Body of pancreas (tissue), 4 donors: ENCODE measurements around the gene GAPVD1. TPM values are rescaled to one million over a fixed set of nuclear protein-coding genes. Genes with fewer than 3 reads are reported as not detected.
"Not testable (repeated sequence)": the region's sequence is repeated elsewhere in the genome, so short reads cannot be mapped to it uniquely, and the experiment has no call there.

Source experiments
- ATAC-seq: fragments of 150-250 bp; one replicate; pipeline ENCODE4 v1.9.1; 2016
- DNase-seq, 4 donors: peaks; one replicate each; pipeline ENCODE4 v3.0.0-alpha.2; 2019
- H3K27ac ChIP-seq, 4 donors: fragments of 200-600 bp; sonication (generic); 1 replicate in 3 of 4; 2 replicates in 1 of 4; pipeline versions ENCODE4 v1.5.1 to v1.6.1; 2016 to 2019; ENCODE audit warnings: mild to moderate bottlenecking in 1 of 4, mixed read lengths in 1 of 4, moderate library complexity in 1 of 4
- H3K27me3 ChIP-seq, 2 donors: fragments of 200-600 bp; sonication (generic); one replicate each; pipeline ENCODE4 v1.6.0; 2016; ENCODE audit warnings: mild to moderate bottlenecking in 1 of 2
- H3K36me3 ChIP-seq, 2 donors: fragments of 200-600 bp; sonication (generic); replicated peaks in 1 of 2; 2 replicates each; pipeline ENCODE4 v1.5.1; 2016; ENCODE audit warnings: low read depth in 2 of 2; ENCODE audit not compliant: insufficient read depth in 1 of 2
- H3K4me1 ChIP-seq: fragments of 200-600 bp; sonication (generic); one replicate; pipeline ENCODE4 v1.6.0; 2016
- H3K4me3 ChIP-seq, 2 donors: fragments of 200-600 bp; sonication (generic); 1 replicate in 1 of 2; 2 replicates in 1 of 2; pipeline ENCODE4 v1.5.1; 2016 to 2019
- H3K9me3 ChIP-seq, 3 donors: fragments of 200-600 bp; sonication (generic); 1 replicate in 2 of 3; 2 replicates in 1 of 3; pipeline ENCODE4 v1.5.1; 2016
- CTCF ChIP-seq, 7 experiments: fragments of 450-650 bp in 4 of 7; fragments of 200-600 bp in 3 of 7; sonication (generic) in 3 of 7; IDR thresholded peaks; one replicate each; pipeline ENCODE4 v1.5.1; 2016 to 2019; ENCODE audit warnings: antibody characterized with exemption in 7 of 7
- POLR2A ChIP-seq, 3 donors: fragments of 450-650 bp; IDR thresholded peaks; one replicate each; pipeline ENCODE4 v1.6.1; 2016; ENCODE audit warnings: antibody characterized with exemption in 3 of 3, mild to moderate bottlenecking in 2 of 3
- WGBS, 2 donors: methylation state at CpG; one replicate each; pipeline ENCODE4 v1.1.5; 2017; 5-methylcytosine and 5-hydroxymethylcytosine counted together
- intact Hi-C: fragments of 100-400 bp; cut with DNase I; formaldehyde crosslinking; loops from one replicate; pipeline ENCODE4 v1.15.1; 2023
- total RNA-seq, 2 donors: library from RNA; depleted of rRNA; stranded (reverse); fragments of >200 nt; gene quantifications; one replicate each; pipeline ENCODE4 v1.1.0, GENCODE V29; 2016

Gene GAPVD1
- total RNA-seq, 2 donors from 2014 or later: 25.7 to 48.8 TPM

- Histone ChIP-seq H3K4me1 (peaks cover 36% of the 10 kb centered on the region), H3K9me3 (no peaks in the 10 kb centered on the region), H3K27ac (peak overlapping the region in 2 of 4 donors; percentile 5 to 53), H3K27me3 (no peaks in the 10 kb centered on the region), H3K4me3 (no peak overlapping the region), H3K36me3 (no peaks in the 10 kb centered on the region)
- DNase-seq (peak in 1 of 4 donors; percentile 31), ATAC-seq (peak; percentile 68)
- no peak for TF ChIP-seq POLR2A (IDR thresholded peaks at IDR 0.05)
- no peak for TF ChIP-seq CTCF (IDR thresholded peaks at IDR 0.05)
- intact Hi-C loops: no loop called here
- WGBS, 2 donors: 13 to 24% methylated on average over 3 of the region's 3 CpGs
Measured at GRCh38 chr9:125272697-125273096, 11.1 kb downstream of the GAPVD1 start.

GRCh38 chr9:125276771-125277170 lies 15.1 kb downstream of the GAPVD1 start:
- Histone ChIP-seq H3K36me3 (no peaks in the 10 kb centered on the region), H3K4me3 (no peak overlapping the region), H3K4me1 (peaks cover 22% of the 10 kb centered on the region), H3K27ac (no peak overlapping the region), H3K27me3 (no peaks in the 10 kb centered on the region), H3K9me3 (no peaks in the 10 kb centered on the region)
- intact Hi-C loops: no loop called here
- no peak for ATAC-seq
- TF ChIP-seq POLR2A (IDR thresholded peaks at IDR 0.05) (no peak), CTCF (IDR thresholded peaks at IDR 0.05) (no peak)
- WGBS, 2 donors: 97 to 100% methylated on average over 4 of the region's 4 CpGs
- no peak for DNase-seq

- Histone ChIP-seq H3K4me1 (peaks cover 16% of the 10 kb centered on the region), H3K9me3 (no peaks in the 10 kb centered on the region), H3K4me3 (no peak overlapping the region), H3K27me3 (no peaks in the 10 kb centered on the region), H3K36me3 (no peaks in the 10 kb centered on the region), H3K27ac (no peak overlapping the region)
- ATAC-seq: no peak
- intact Hi-C loops: no loop called here
- DNase-seq: no peak
- TF ChIP-seq CTCF (IDR thresholded peaks at IDR 0.05) (no peak), POLR2A (IDR thresholded peaks at IDR 0.05) (no peak)
Measured at GRCh38 chr9:125277411-125277810, 15.8 kb downstream of the GAPVD1 start.

- DNase-seq (no peak), ATAC-seq (no peak)
- TF ChIP-seq CTCF (IDR thresholded peaks at IDR 0.05): no peak
- TF ChIP-seq POLR2A (IDR thresholded peaks at IDR 0.05): no peak
- peaks cover 11% of the 10 kb centered on the region for H3K4me1 ChIP-seq
- intact Hi-C loops: no loop called here
- no peaks in the 10 kb centered on the region for H3K27me3 ChIP-seq
- no peaks in the 10 kb centered on the region for H3K36me3 ChIP-seq
- H3K9me3 ChIP-seq: no peaks in the 10 kb centered on the region
- WGBS, 2 donors: 78 to 90% methylated on average over 4 of the region's 4 CpGs
- H3K4me3 ChIP-seq: no peak overlapping the region
- H3K27ac ChIP-seq: no peak overlapping the region
Measured at GRCh38 chr9:125280945-125281344, 19.3 kb downstream of the GAPVD1 start.

GRCh38 chr9:125284855-125285254 lies 23.2 kb downstream of the GAPVD1 start:
- TF ChIP-seq CTCF (IDR thresholded peaks at IDR 0.05): no peak
- no peak for TF ChIP-seq POLR2A (IDR thresholded peaks at IDR 0.05)
- no peak overlapping the region for H3K4me3 ChIP-seq
- intact Hi-C loops: no loop called here
- H3K4me1 ChIP-seq: peaks cover 11% of the 10 kb centered on the region
- no peaks in the 10 kb centered on the region for H3K27me3 ChIP-seq
- ATAC-seq (no peak), DNase-seq (no peak)
- no peak overlapping the region for H3K27ac ChIP-seq
- H3K36me3 ChIP-seq: no peaks in the 10 kb centered on the region
- no peaks in the 10 kb centered on the region for H3K9me3 ChIP-seq
- 38 to 50% methylated on average over 3 of the region's 3 CpGs for WGBS, 2 donors

GRCh38 chr9:125286935-125287433 lies 25.4 kb downstream of the GAPVD1 start:
- intact Hi-C loops, H3K27me3 ChIP-seq, ATAC-seq, H3K36me3 ChIP-seq, H3K9me3 ChIP-seq, H3K4me3 ChIP-seq, DNase-seq, H3K27ac ChIP-seq: not testable (repeated sequence)
- WGBS, 2 donors: 94 to 95% methylated on average over 7 of the region's 7 CpGs
- peaks cover 11% of the 10 kb centered on the region for H3K4me1 ChIP-seq
